Stimulated activated CD4-positive, alpha-beta T cell treated with anti-CD3 and anti-CD28 coated beads, TNF-alpha, amount 100 ng/mL, for 24 hours (primary cell): Measurements from ENCODE around the gene PLCH2.

Source experiments
- DNase-seq, 3 experiments: peaks; one replicate each; pipeline ENCODE4 v3.0.0-alpha.2; 2020; ENCODE audit warnings: low read depth in 3 of 3

Gene PLCH2

DNA sequence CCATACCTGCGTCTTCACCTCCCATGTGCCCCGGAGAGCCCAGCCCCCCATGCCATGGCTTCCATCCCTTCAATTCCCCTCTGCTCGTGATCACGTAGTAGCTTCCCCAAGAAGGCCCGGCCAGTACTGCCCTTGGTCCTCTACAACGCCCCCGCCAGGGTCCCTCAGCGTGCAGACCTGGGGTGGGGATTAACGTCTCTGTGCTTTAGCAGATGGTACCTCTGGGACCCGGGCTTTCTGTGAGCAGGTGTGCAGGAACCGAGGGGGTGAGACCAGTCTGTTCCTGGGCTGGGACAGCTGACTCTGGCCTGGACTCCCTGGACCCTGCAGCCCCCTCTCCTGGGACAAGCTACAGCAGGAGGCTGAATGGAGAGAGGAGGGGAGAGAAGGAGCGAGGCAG, 1.2 kb downstream of the PLCH2 start:
- DNase-seq = no peak

- no peak for DNase-seq
These were observed 1.9 kb downstream of the PLCH2 start for GRCh38 chr1:2477791-2478499.

GRCh38 chr1:2479186-2479585, 3.1 kb downstream of the PLCH2 start:
- DNase-seq = no peak

- no peak for DNase-seq
These were observed 3.5 kb downstream of the PLCH2 start for GRCh38 chr1:2479618-2480017.

DNA sequence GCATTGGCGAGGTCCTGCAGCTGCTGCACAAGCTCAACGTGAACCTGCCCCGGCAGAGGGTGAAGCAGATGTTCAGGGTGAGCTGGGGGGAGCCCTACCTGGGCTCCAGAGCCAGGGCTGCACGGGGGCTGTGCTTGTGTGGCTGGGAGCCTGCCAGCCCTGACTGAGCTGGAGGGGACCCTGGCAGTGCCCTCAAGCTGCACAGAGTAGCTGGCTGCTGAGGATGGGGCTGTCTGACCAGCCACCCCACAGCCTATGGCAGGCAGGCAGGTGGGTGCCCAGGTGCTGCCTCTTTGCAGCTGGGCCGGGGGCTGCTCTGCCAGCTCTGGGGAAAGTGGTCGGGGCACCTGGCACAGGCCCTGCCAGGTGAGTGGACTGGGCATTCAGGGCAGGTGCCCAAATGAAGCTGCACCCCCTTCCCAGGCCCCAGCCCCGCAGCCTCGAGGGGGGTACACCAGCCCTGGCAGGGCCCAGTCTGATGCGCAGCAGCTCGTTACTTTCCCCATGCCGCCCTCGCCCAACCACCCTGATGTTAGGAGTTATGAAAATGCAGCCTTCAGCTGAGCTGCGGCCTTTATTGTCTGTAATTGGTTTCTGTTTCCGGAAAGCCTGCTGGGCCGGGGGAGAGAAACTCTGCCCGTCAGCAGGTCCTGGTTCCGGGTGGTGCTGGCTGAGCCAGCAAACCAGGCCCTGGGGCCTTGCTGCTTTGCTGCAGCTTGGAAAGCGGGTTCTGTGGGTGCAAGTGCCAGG, 4.3 kb downstream of the PLCH2 start:
- DNase-seq = no peak

DNA sequence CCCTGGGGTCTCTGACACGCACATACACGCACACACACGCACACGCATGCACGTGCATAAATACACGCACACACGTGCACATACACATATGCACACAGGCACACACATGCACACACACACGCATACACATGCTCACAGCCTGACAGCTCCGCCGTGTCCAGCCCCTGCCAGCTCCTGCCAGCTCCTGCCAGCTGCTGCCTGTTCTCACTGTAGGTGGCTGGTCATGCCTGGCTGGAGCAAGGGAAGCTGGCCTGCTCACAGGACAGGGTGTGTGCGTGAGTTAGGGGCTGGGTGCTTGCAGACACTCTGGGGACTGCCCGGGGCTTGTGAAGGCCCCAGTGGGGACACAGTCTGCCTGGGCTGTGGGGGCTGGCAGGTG, 4.9 kb downstream of the PLCH2 start:
- DNase-seq = no peak

DNA sequence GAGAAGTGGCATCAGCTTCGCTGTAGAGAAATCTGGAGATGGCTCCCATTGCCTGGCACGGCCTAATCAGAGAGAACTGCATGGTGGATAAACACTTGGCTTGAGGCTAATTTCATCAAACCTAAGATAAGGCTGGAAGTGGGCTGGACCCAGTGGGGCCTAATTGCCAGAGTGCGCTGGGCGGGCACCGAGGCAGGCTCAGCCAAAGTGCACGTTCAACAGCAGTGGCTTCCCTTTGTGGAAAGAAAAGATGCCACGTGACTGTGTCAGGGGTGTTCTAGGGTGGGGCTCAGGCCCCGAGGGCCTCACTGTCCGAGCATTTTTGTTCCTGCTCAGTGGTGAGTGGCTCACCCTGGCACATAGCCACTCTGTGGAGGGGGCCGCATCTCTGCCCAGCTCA, 5.8 kb downstream of the PLCH2 start:
- DNase-seq = no peak

- no peak for DNase-seq
These were observed 6.5 kb downstream of the PLCH2 start for GRCh38 chr1:2482588-2482987.

GRCh38 chr1:2483026-2483425, 6.9 kb downstream of the PLCH2 start:
- no peak for DNase-seq

DNA sequence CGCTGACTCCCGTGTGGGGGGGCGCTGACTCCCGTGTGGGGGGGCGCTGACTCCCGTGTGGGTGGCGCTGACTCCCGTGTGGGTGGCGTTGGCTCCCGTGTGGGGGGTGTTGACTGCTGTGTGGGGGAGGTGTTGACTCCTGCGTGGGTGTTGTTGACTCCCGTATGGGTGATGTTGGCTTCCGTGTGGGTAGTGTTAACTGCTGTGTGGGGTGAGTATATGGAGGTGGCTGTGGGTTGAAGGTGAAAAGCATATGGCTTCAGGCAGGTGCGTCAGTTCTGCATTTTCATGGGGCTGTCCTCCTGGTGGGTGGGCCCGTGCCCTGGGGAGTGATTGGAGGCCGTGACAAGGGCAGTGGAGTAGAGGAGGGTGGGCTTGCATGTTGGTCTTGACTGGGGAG, 7.9 kb downstream of the PLCH2 start:
- no peak for DNase-seq

- no peak for DNase-seq
These were observed 10.0 kb downstream of the PLCH2 start for GRCh38 chr1:2486041-2486440.

DNA sequence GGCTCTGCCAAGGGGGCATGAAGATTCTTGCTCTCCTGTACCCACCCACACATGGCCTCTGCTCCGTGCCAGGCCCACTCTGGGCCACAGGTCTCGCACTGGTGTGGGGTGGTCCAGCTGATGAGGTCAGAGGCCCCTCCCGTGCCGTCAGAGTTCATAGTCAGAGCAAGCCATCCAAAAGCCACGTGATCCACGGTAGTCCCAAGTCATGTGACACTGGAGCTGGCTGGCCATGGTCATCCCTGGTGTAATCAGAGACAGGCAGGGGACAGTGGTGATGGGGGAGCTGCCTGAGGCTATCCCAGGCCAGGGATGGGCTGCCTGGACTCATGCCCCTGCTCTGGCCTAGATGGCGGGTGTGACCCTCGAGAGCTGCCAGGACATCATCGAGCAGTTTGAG, 10.5 kb downstream of the PLCH2 start:
- no peak for DNase-seq

GRCh38 chr1:2488688-2489087, 12.6 kb downstream of the PLCH2 start:
- DNase-seq = no peak

- no peak for DNase-seq
These were observed 13.5 kb downstream of the PLCH2 start for GRCh38 chr1:2489615-2490014.

GRCh38 chr1:2492091-2492490, 16.0 kb downstream of the PLCH2 start:
- DNase-seq = no peak

GRCh38 chr1:2493218-2493617, 17.1 kb downstream of the PLCH2 start:
- DNase-seq = no peak

- no peak for DNase-seq
These were observed 17.7 kb downstream of the PLCH2 start for GRCh38 chr1:2493691-2494322.

- no peak for DNase-seq
These were observed 18.2 kb downstream of the PLCH2 start for GRCh38 chr1:2494323-2494693.

DNA sequence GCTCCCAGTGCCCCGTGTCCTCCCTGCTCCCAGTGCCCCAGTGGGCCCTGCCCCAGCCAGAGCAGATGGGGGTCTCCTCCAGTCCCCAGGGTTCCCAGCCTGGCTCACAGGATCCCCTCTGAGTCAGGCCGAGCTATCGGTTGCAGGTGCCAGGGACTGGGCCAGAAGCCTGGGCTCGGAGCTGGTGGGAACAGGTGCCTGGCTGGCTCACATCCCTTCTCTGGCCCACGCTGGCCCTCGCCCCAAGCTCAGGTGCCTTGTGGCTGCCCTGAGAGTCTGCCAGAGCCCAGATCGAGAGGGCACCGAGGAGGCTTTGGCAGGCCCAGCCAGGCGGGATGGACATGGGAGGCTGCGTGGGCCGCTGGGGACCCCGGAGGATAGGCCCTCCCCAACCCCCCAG, 18.9 kb downstream of the PLCH2 start:
- DNase-seq = no peak

DNA sequence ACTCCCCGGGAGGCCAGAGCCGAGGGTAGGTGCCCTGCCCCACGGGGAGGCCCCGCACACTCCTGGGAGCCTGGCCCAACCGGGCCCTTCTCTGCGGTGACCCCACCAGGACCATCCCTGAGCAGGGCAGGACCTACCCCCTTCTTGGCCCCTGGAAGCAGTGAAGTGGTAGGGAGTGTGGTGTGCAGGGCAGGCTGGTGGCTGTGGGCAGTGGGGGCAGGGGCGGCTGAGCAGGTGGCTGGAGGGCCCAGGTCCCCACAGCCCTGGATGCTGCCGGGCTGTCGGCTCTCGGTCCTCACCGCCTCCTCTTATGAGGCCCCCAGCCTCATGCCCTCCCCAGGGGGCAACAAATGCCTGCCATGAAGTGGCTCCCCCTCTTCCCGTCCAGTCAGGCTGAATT, 19.5 kb downstream of the PLCH2 start:
- no peak for DNase-seq

DNA sequence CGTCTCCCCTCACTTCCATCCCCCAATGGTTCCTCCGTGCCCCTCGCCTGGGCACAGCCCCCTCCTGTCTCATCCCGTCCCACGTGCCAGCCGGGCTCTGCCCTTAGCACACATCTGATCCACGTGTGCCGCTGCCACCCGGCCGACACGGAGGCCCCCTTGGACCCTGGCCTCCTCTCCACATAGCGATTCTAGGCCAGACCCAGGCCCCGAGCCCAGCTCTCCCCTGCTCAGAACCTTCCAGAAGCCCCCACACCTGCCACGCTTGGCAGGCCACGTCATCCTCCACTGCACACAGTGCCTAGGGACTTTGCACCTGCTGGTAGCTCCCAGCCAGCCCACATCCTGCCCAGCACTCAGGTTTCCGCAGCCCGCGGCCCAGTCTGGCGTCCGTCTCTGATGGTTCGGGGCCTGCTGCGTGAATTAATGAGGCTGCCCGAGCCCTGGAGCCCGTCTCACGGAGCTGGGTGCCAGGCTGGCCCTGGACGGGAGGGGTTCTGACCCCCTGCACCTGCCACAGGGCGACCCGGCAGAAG, 20.1 kb downstream of the PLCH2 start:
- no peak for DNase-seq

GRCh38 chr1:2496746-2497145, 20.7 kb downstream of the PLCH2 start:
- no peak for DNase-seq

GRCh38 chr1:2497891-2498290, 21.8 kb downstream of the PLCH2 start:
- DNase-seq = no peak
